Liver (tissue), 9 donors: ENCODE results near the gene CACNB4. TPM values are rescaled to one million over a fixed set of nuclear protein-coding genes. Genes with fewer than 3 reads are reported as not detected.

Experiments used
- DNase-seq: peaks from one replicate; pipeline ENCODE4 v3.0.0-alpha.2; 2017; ENCODE audit warnings: low spot score
- H3K27ac ChIP-seq, 2 donors: one replicate each; pipeline ENCODE4 v1.7.0; 2013; ENCODE audit warnings: inconsistent platforms in 2 of 2, low read length in 2 of 2, control low read depth in 1 of 2, low read depth in 1 of 2, mild to moderate bottlenecking in 1 of 2
- H3K27me3 ChIP-seq, 4 donors: one replicate each; pipeline versions ENCODE4 v1.6.1 to v1.7.0; 2013; ENCODE audit warnings: low read length in 3 of 4, inconsistent platforms in 1 of 4, mild to moderate bottlenecking in 1 of 4, moderate library complexity in 1 of 4; ENCODE audit not compliant: control insufficient read depth in 4 of 4, insufficient read depth in 4 of 4
- H3K36me3 ChIP-seq, 4 donors: one replicate each; pipeline versions ENCODE4 v1.6.1 to v1.7.0; 2013; ENCODE audit warnings: low read length in 3 of 4, mild to moderate bottlenecking in 3 of 4, low read depth in 1 of 4, moderate library complexity in 1 of 4; ENCODE audit not compliant: control insufficient read depth in 4 of 4, insufficient read depth in 3 of 4
- H3K4me1 ChIP-seq, 4 donors: one replicate each; pipeline versions ENCODE4 v1.6.1 to v1.7.0; 2013; ENCODE audit warnings: low read length in 3 of 4, mild to moderate bottlenecking in 3 of 4, moderate library complexity in 1 of 4; ENCODE audit not compliant: control insufficient read depth in 4 of 4, insufficient read depth in 4 of 4
- H3K4me3 ChIP-seq, 3 donors: one replicate each; pipeline versions ENCODE4 v1.6.1 to v1.7.0; 2013; ENCODE audit warnings: low read length in 3 of 3, control low read depth in 1 of 3, low read depth in 1 of 3, mild to moderate bottlenecking in 1 of 3
- H3K9ac ChIP-seq, 2 donors: one replicate each; pipeline ENCODE4 v1.7.0; 2013; ENCODE audit warnings: low read length in 2 of 2, mild to moderate bottlenecking in 2 of 2, moderate library complexity in 2 of 2, control low read depth in 1 of 2, low read depth in 1 of 2
- H3K9me3 ChIP-seq, 4 donors: one replicate each; pipeline versions ENCODE4 v1.6.1 to v1.7.0; 2013; ENCODE audit warnings: low read length in 3 of 4; ENCODE audit not compliant: control insufficient read depth in 4 of 4
- ATF3 ChIP-seq: IDR thresholded peaks from 2 replicates; pipeline ENCODE4 v1.6.1; 2016; ENCODE audit warnings: antibody characterized with exemption
- CTCF ChIP-seq: fragments of 150-350 bp; IDR thresholded peaks from 2 replicates; pipeline ENCODE4 v1.5.1; 2017; ENCODE audit warnings: improper control_type of control experiment, low read depth, low read length; ENCODE audit not compliant: missing input control
- EGR1 ChIP-seq, 2 donors: IDR thresholded peaks; 2 replicates each; pipeline ENCODE4 v1.6.1; 2016 to 2018; ENCODE audit warnings: antibody characterized with exemption in 2 of 2, low read depth in 2 of 2
- FOXA1 ChIP-seq: IDR thresholded peaks from 2 replicates; pipeline ENCODE4 v1.6.1; 2016; ENCODE audit warnings: antibody characterized with exemption
- FOXA2 ChIP-seq: IDR thresholded peaks from 2 replicates; pipeline ENCODE4 v1.6.1; 2016; ENCODE audit warnings: antibody characterized with exemption
- GABPA ChIP-seq, 2 donors: IDR thresholded peaks in 1 of 2; conservative IDR thresholded peaks in 1 of 2; 2 replicates each; pipeline ENCODE4 v1.6.1; 2016; ENCODE audit warnings: antibody characterized with exemption in 2 of 2, mild to moderate bottlenecking in 1 of 2, moderate library complexity in 1 of 2
- HNF4A ChIP-seq, 2 donors: conservative IDR thresholded peaks; 2 replicates each; pipeline ENCODE4 v1.6.1; 2016; ENCODE audit warnings: antibody characterized with exemption in 2 of 2, mild to moderate bottlenecking in 2 of 2
- JUND ChIP-seq, 2 donors: IDR thresholded peaks; 2 replicates each; pipeline ENCODE4 v1.6.1; 2016; ENCODE audit warnings: antibody characterized with exemption in 2 of 2
- MAX ChIP-seq: IDR thresholded peaks from 2 replicates; pipeline ENCODE4 v1.6.1; 2016; ENCODE audit warnings: antibody characterized with exemption
- NR2F2 ChIP-seq: IDR thresholded peaks from 2 replicates; pipeline ENCODE4 v1.6.1; 2016; ENCODE audit warnings: antibody characterized with exemption
- RAD21 ChIP-seq, 2 donors: IDR thresholded peaks; 2 replicates each; pipeline ENCODE4 v1.6.1; 2016; ENCODE audit warnings: antibody characterized with exemption in 2 of 2, mild to moderate bottlenecking in 2 of 2
- REST ChIP-seq: IDR thresholded peaks from 2 replicates; pipeline ENCODE4 v1.6.1; 2016; ENCODE audit warnings: antibody characterized with exemption, mild to moderate bottlenecking
- RXRA ChIP-seq, 2 donors: IDR thresholded peaks; 2 replicates each; pipeline ENCODE4 v1.6.1; 2017 to 2018; ENCODE audit warnings: antibody characterized with exemption in 2 of 2, mild to moderate bottlenecking in 1 of 2
- SP1 ChIP-seq: IDR thresholded peaks from 2 replicates; pipeline ENCODE4 v1.6.1; 2018; ENCODE audit warnings: antibody characterized with exemption, mild to moderate bottlenecking
- TAF1 ChIP-seq: conservative IDR thresholded peaks from 2 replicates; pipeline ENCODE4 v1.6.1; 2016; ENCODE audit warnings: antibody characterized with exemption, mild to moderate bottlenecking
- YY1 ChIP-seq: IDR thresholded peaks from 2 replicates; pipeline ENCODE4 v1.6.1; 2016; ENCODE audit warnings: antibody characterized with exemption, mild to moderate bottlenecking
- ZBTB33 ChIP-seq: IDR thresholded peaks from 2 replicates; pipeline ENCODE4 v1.6.1; 2016; ENCODE audit warnings: antibody characterized with exemption
- WGBS: extraction: QIAGEN DNeasy Blood & Tissue Kit; methylation state at CpG from one replicate; pipeline ENCODE4 v1.1.7; 2013; 5-methylcytosine and 5-hydroxymethylcytosine counted together
- polyA plus RNA-seq, 2 donors: library from polyadenylated mRNA; stranded (reverse) in 1 of 2; unstranded in 1 of 2; fragments of 200-250 nt in 1 of 2; fragments of >200 nt in 1 of 2; fragmentation: Nextera tagmentation in 1 of 2; extraction: Ambion mirVana in 1 of 2; gene quantifications; one replicate each; pipeline versions ENCODE4 v1.2.1 to v1.2.3, GENCODE V29; 2013 to 2015
- total RNA-seq, 2 donors: library from RNA; depleted of rRNA; stranded (reverse); fragments of >200 nt; gene quantifications; one replicate each; pipeline ENCODE4 v1.2.3, GENCODE V29; 2014
- donor health status: healthy.
- donor health status: healthy.
- donor health status: healthy.
- donor health status: healthy.
- donor health status: healthy.

CACNB4 gene
- total and polyA plus RNA-seq, 4 donors, result 0.02 to 0.50 (median 0.21) TPM

- H3K27me3 ChIP-seq, result no peaks in the 10 kb centered on the region
- H3K36me3 ChIP-seq, result no peaks in the 10 kb centered on the region
- no peaks in the 10 kb centered on the region for H3K9me3 ChIP-seq
- no peak for DNase-seq
- H3K27ac ChIP-seq, result no peak overlapping the region
- 87% methylated on average over 3 of the region's 3 CpGs for WGBS
- TF ChIP-seq NR2F2, result no peak
- no peak for TF ChIP-seq ZBTB33
- no peak for TF ChIP-seq JUND (IDR thresholded peaks at IDR 0.05)
- TF ChIP-seq EGR1 (IDR thresholded peaks at IDR 0.05; ENCODE audit: low read depth in 2 of 2), result no peak
- TF ChIP-seq CTCF, result no peak
- no peak for TF ChIP-seq FOXA2
- TF ChIP-seq RAD21 (IDR thresholded peaks at IDR 0.05), result no peak
- no peak for TF ChIP-seq FOXA1
- no peak for TF ChIP-seq REST
- TF ChIP-seq TAF1, result no peak
- no peak for TF ChIP-seq GABPA (IDR thresholded peaks at IDR 0.05 in 1 of 2, conservative IDR thresholded peaks at IDR 0.05 in 1 of 2)
- no peak overlapping the region for H3K4me3 ChIP-seq
- H3K4me1 ChIP-seq, result no peaks in the 10 kb centered on the region
- H3K9ac ChIP-seq, result no peak overlapping the region
Observed at GRCh38 chr2:151851761-151852160, 247.1 kb downstream of the CACNB4 start.

GRCh38 chr2:151849413-151850010, 249.3 kb downstream of the CACNB4 start:
- Histone ChIP-seq H3K4me3 (no peak overlapping the region), H3K9ac (no peak overlapping the region), H3K27me3 (no peaks in the 10 kb centered on the region), H3K27ac (no peak overlapping the region), H3K4me1 (peaks cover 0 to 2% (median 0%) of the 10 kb centered on the region in 4 donors), H3K9me3 (no peaks in the 10 kb centered on the region), H3K36me3 (no peaks in the 10 kb centered on the region)
- DNase-seq, result no peak
- 52% methylated on average over 4 of the region's 4 CpGs for WGBS
- TF ChIP-seq ATF3 (no peak), JUND (IDR thresholded peaks at IDR 0.05) (no peak), GABPA (IDR thresholded peaks at IDR 0.05 in 1 of 2, conservative IDR thresholded peaks at IDR 0.05 in 1 of 2) (no peak), REST (no peak), RXRA (IDR thresholded peaks at IDR 0.05) (no peak), FOXA1 (no peak), CTCF (no peak), YY1 (no peak), RAD21 (IDR thresholded peaks at IDR 0.05) (no peak), FOXA2 (no peak), NR2F2 (no peak), EGR1 (IDR thresholded peaks at IDR 0.05; ENCODE audit: low read depth in 2 of 2) (no peak), SP1 (no peak), TAF1 (no peak), HNF4A (conservative IDR thresholded peaks at IDR 0.05) (no peak), MAX (no peak)
